K562 (cell line): Measurements from ENCODE around the gene CCDC117. TPM values are rescaled to one million over a fixed set of nuclear protein-coding genes. Genes with fewer than 3 reads are reported as not detected.
A peak's percentile ranks its signal among the peaks of the same experiment; 100 is the strongest.

Experiments used
- ATAC-seq: fragments of 200-7000 bp; cut with Tn5 transposase; 3 replicates; pipeline ENCODE4 v1.9.1; 2020; ENCODE audit warnings: moderate library complexity
- BruUV-seq: library from RNA; stranded (reverse); fragments of 400-500 nt; replicated peaks from 2 replicates; lab custom pipeline; 2021; lab: Mats Ljungman, UMichigan
- CTCF ChIA-PET: fragments of 300-600 bp; formaldehyde crosslinking; extraction: SDS; loops from one replicate; lab custom pipeline; 2021; ENCODE audit warnings: low intra/inter-chr PET ratio; lab: Yijun Ruan, JAX
- POLR2A ChIA-PET: fragments of 300-600, 350-650 bp; sonication (Branson Sonifier 250); formaldehyde crosslinking; extraction: SDS; loops from one replicate; lab custom pipeline; 2021; ENCODE audit warnings: antibody characterized with exemption, inconsistent platforms; lab: Yijun Ruan, JAX
- DNase-seq, 4 experiments: peaks; one replicate each; pipeline versions ENCODE4 v3.0.0 to v3.0.0-alpha.2; 2011 to 2018; ENCODE audit warnings: low spot score in 3 of 4, mixed read lengths in 3 of 4; ENCODE audit errors: extremely low read depth in 1 of 4
- FAIRE-seq: peaks from 2 replicates; lab custom pipeline; 2011; peaks lifted over from hg19 to GRCh38; lab: Jason Lieb, UNC
- H2AFZ ChIP-seq: 2 replicates; pipeline ENCODE4 v1.6.0; 2011; ENCODE audit warnings: low read depth, low read length, control low read depth, inconsistent platforms
- H3K27ac ChIP-seq: fragments of 200-600 bp; 3 replicates; pipeline ENCODE4 v1.8.0; 2011; ENCODE audit warnings: low read depth, mild to moderate bottlenecking, control low read depth, inconsistent platforms, low read length, moderate library complexity, mixed read lengths; ENCODE audit errors: extremely low read depth
- H3K27me3 ChIP-seq, 2 experiments: fragments of 300-600 bp in 1 of 2; 2 replicates in 1 of 2; 3 replicates in 1 of 2; pipeline versions ENCODE4 v1.6.0 to v1.8.0; 2011; ENCODE audit warnings: inconsistent platforms in 2 of 2, low read length in 2 of 2, mild to moderate bottlenecking in 1 of 2, mixed read lengths in 1 of 2, moderate library complexity in 1 of 2; ENCODE audit not compliant: control insufficient read depth in 2 of 2, insufficient read depth in 2 of 2
- H3K36me3 ChIP-seq: fragments of 300-600 bp; 3 replicates; pipeline ENCODE4 v1.8.0; 2011; ENCODE audit warnings: mild to moderate bottlenecking, low read length, inconsistent platforms; ENCODE audit not compliant: control insufficient read depth, insufficient read depth
- H3K4me1 ChIP-seq, 2 experiments: fragments of 200-600 bp in 1 of 2; replicated peaks in 1 of 2; 2 replicates in 1 of 2; 3 replicates in 1 of 2; pipeline versions ENCODE4 v1.5.1 to v1.8.0; 2011; ENCODE audit warnings: inconsistent platforms in 2 of 2, low read length in 2 of 2, mild to moderate bottlenecking in 1 of 2, mixed read lengths in 1 of 2, moderate library complexity in 1 of 2; ENCODE audit not compliant: control insufficient read depth in 2 of 2, insufficient read depth in 2 of 2
- H3K4me2 ChIP-seq: 2 replicates; pipeline ENCODE4 v1.6.1; 2011; ENCODE audit warnings: low read length, control low read depth, inconsistent platforms, mixed read lengths; ENCODE audit not compliant: insufficient read depth
- H3K4me3 ChIP-seq: fragments of 200-600 bp; sonication (generic), shearing (Covaris generic); 2 replicates; pipeline ENCODE4 v1.5.1; 2016; ENCODE audit warnings: control low read depth, inconsistent platforms
- H3K79me2 ChIP-seq: fragments of 200-600 bp; 3 replicates; pipeline ENCODE4 v1.8.0; 2011; ENCODE audit warnings: low read length, inconsistent platforms; ENCODE audit not compliant: control insufficient read depth, insufficient read depth
- H3K9ac ChIP-seq, 2 experiments: 2 replicates each; pipeline versions ENCODE4 v1.6.0 to v1.6.1; 2011; ENCODE audit warnings: low read depth in 2 of 2, low read length in 2 of 2, control low read depth in 1 of 2, inconsistent platforms in 1 of 2, mild to moderate bottlenecking in 1 of 2, mixed read lengths in 1 of 2; ENCODE audit not compliant: insufficient read depth in 1 of 2
- H3K9me1 ChIP-seq: one replicate; pipeline ENCODE4 v1.6.0; 2011; ENCODE audit warnings: inconsistent platforms, mild to moderate bottlenecking, low read length, moderate library complexity; ENCODE audit not compliant: control insufficient read depth, insufficient read depth
- H3K9me3 ChIP-seq: replicated peaks from 2 replicates; pipeline ENCODE4 v1.5.1; 2011; ENCODE audit warnings: low read depth, low read length, inconsistent platforms; ENCODE audit not compliant: control insufficient read depth, insufficient read depth
- H4K20me1 ChIP-seq: replicated peaks from 2 replicates; pipeline ENCODE4 v1.6.1; 2011; ENCODE audit warnings: low read length, inconsistent platforms, mixed read lengths; ENCODE audit not compliant: control insufficient read depth, insufficient read depth
- CBX2 ChIP-seq: fragments of 200-600 bp; sonication (generic); IDR thresholded peaks from one replicate; pipeline ENCODE4 v1.6.1; 2012; ENCODE audit warnings: mild to moderate bottlenecking, low read length, inconsistent platforms; ENCODE audit not compliant: insufficient read depth, poor library complexity, severe bottlenecking
- ILF3 ChIP-seq: fragments of 450-650 bp; IDR thresholded peaks from 2 replicates; pipeline ENCODE4 v1.6.1; 2018; ENCODE audit warnings: antibody characterized with exemption, mild to moderate bottlenecking, moderate library complexity, borderline replicate concordance
- POLR2AphosphoS2 ChIP-seq: IDR thresholded peaks from 2 replicates; pipeline ENCODE4 v1.6.1; 2012; ENCODE audit warnings: low read length, improper control_type of control experiment
- POLR2AphosphoS5 ChIP-seq: IDR thresholded peaks from 2 replicates; pipeline ENCODE4 v1.6.1; 2011; ENCODE audit warnings: mild to moderate bottlenecking, low read depth, low read length, moderate library complexity; ENCODE audit not compliant: control insufficient read depth, insufficient read depth
- POLR2B ChIP-seq: fragments of 450-650 bp; IDR thresholded peaks from 2 replicates; pipeline ENCODE4 v1.6.1; 2018; ENCODE audit warnings: low read depth; ENCODE audit not compliant: partially characterized antibody
- RBFOX2 ChIP-seq: fragments of 200-400 bp; formaldehyde crosslinking; IDR thresholded peaks from 2 replicates; pipeline ENCODE4 v1.6.1; 2017; ENCODE audit warnings: low read depth, mild to moderate bottlenecking, low read length, moderate library complexity
- WGBS: fragments of 100-300 bp; shearing (Covaris generic); methylation state at CpG from one replicate; pipeline ENCODE4 v1.1.6; 2016; ENCODE audit warnings: low coverage, mixed read lengths; ENCODE audit not compliant: insufficient coverage; ENCODE audit errors: missing lambda C conversion rate; 5-methylcytosine and 5-hydroxymethylcytosine counted together
- in situ Hi-C: fragments of 300-500 bp; cut with MboI; formaldehyde crosslinking; loops from 4 replicates; pipeline ENCODE4 v1.15.0; 2018; ENCODE audit warnings: inconsistent platforms, mixed read lengths
- intact Hi-C: fragments of 100-400 bp; cut with micrococcal nuclease; formaldehyde crosslinking; loops from 2 replicates; pipeline ENCODE4 v1.14.2; 2022
- polyA plus RNA-seq, 8 experiments: library from polyadenylated mRNA; depleted of rRNA in 4 of 8; stranded (reverse) in 5 of 8; unstranded in 3 of 8; fragments of >200 nt; fragmentation: Nextera tagmentation in 2 of 8; fragmentation: Illumina TruSeq in 1 of 8; extraction: Ambion mirVana in 2 of 8; extraction: Trizol in 1 of 8; gene quantifications; 2 replicates each; pipeline versions ENCODE4 v1.2.1 to v1.2.3, GENCODE V29; 2011 to 2014; ENCODE audit warnings: inconsistent platforms in 1 of 8, missing spikeins in 1 of 8
- total RNA-seq, 7 experiments: library from RNA; depleted of rRNA in 6 of 7; stranded (reverse); fragments of >200 nt in 6 of 7; fragmentation: Illumina TruSeq in 2 of 7; extraction: Trizol in 2 of 7; gene quantifications; 2 replicates each; pipeline versions ENCODE4 v1.2.1 to v1.2.3, GENCODE V29; 2011 to 2021; ENCODE audit warnings: low replicate concordance in 1 of 7

The CCDC117 gene
- total and polyA plus RNA-seq, 9 of the 15 experiments (the other 6 are each of a cell fraction or from before 2014, with no cell fraction given): 5.7 to 23.3 (median 15.8) TPM

DNA sequence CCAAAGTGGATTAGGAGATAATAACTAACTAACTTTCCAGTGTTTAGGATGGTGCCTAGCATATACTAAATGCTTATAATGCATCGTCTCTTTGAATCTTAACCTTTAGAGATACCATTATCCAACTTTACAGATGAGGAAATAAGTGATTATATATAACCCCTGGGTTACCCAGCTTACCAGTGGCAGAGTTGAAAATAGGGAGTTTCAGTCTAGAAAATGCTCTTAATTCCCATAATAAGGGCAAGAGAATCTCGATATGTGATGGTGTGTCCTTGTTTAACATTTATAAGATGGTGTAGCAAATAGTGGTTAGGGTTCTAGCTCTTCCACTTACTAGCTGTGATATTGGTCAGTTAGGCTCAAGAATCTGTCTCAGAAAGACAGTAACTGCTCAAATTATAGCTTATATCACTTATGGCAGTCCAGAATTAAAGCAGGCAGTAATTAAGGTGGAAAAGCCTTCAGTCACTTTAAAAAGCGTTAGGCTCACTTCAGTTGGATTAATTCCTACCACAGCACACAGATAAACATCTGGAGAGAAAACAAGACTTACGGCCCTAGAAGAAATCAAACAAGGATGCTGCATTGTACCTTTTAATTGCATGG is 21.6 kb downstream of the CCDC117 start:
- TF ChIP-seq CBX2 (no peak), POLR2AphosphoS2 (peak; percentile 42; the same call in 1 of the 2 replicates), POLR2AphosphoS5 (0 out of 2 replicates have a peak, but pooled peaks have one; percentile 9), POLR2B (peak; percentile 39), RBFOX2 (0 out of 2 replicates have a peak, but pooled peaks have one; percentile 13), ILF3 (peak; percentile 63; the same call in 1 of the 2 replicates)
- no peak for FAIRE-seq
- Histone ChIP-seq H3K4me2 (no peak overlapping the region), H2AFZ (no peak overlapping the region), H3K9ac (no peak overlapping the region), H3K27me3 (no peaks in the 10 kb centered on the region), H3K27ac (no peak overlapping the region), H3K79me2 (peaks cover 42% of the 10 kb centered on the region), H3K36me3 (peaks cover 51% of the 10 kb centered on the region), H3K4me3 (no peak overlapping the region), H3K4me1 (peaks cover 3 to 5% of the 10 kb centered on the region in 2 experiments; a peak in 3 of 5 replicates), H3K9me3 (no peaks in the 10 kb centered on the region), H3K9me1 (peaks cover 4% of the 10 kb centered on the region), H4K20me1 (peaks cover 24% of the 10 kb centered on the region)
- ChIA-PET POLR2A (interaction anchor here (9.9 kb wide), 1 partner anchor 7 kb away, joined by 109 read pairs; no protein-coding TSS in a partner anchor), CTCF (no interaction called here)
- BruUV-seq: no TSS peak
- 57% methylated on average over 4 of the region's 4 CpGs for WGBS
- DNase-seq: no peak
- intact Hi-C loops: loop anchor here (5.0 kb wide), 1 partner anchor 33 kb away; no protein-coding TSS in a partner anchor
- in situ Hi-C loops: no loop called here
- peak; percentile 20 for ATAC-seq
